ENCODE measurements around the gene DDX31.

DDX31 gene

DNA sequence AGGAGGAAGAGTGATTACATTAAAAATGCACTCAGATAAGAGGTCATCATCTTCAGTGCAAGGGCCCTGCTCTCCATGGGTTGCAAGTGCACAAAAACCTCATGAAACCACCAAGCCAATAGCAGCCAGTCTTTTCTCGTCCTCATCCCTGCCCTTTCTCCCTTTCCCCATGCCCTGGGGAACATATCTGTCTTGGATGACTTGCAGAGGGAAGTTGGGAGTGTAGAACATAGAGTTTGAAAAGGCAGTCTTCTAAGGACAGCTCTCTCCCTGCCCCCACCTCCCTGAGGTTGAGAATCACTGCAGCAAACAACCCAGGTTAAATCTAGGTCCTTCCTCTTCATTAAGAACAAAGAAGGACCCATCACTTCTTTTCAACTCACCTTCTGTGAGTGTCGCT lies 22.0 kb downstream of the DDX31 start:
- Histone ChIP-seq H3K4me1 (ENCODE audit: control insufficient read depth, low read length) (no peaks in the 10 kb centered on the region), H3K36me3 (ENCODE audit: control insufficient read depth, low read length) (peaks cover 93% of the 10 kb centered on the region), H3K9me3 (ENCODE audit: control insufficient read depth, insufficient read depth, low read length) (no peaks in the 10 kb centered on the region), H3K4me3 (ENCODE audit: low read length) (no peak overlapping the region), H3K9me2 (replicated peaks; ENCODE audit: control insufficient read depth, low read length) (no peaks in the 10 kb centered on the region), H3F3A (ENCODE audit: control insufficient read depth, insufficient read depth) (no peaks in the 10 kb centered on the region), H3K4me2 (ENCODE audit: low read length) (no peak overlapping the region), H3K79me2 (ENCODE audit: control insufficient read depth, low read length) (no peaks in the 10 kb centered on the region), H3K27ac (ENCODE audit: low read depth, low read length) (no peak overlapping the region), H3K27me3 (ENCODE audit: control insufficient read depth, low read length) (no peaks in the 10 kb centered on the region), H4K20me1 (ENCODE audit: control insufficient read depth, insufficient read depth, low read depth, low read length) (no peaks in the 10 kb centered on the region)
- TF ChIP-seq, protein P1, sequence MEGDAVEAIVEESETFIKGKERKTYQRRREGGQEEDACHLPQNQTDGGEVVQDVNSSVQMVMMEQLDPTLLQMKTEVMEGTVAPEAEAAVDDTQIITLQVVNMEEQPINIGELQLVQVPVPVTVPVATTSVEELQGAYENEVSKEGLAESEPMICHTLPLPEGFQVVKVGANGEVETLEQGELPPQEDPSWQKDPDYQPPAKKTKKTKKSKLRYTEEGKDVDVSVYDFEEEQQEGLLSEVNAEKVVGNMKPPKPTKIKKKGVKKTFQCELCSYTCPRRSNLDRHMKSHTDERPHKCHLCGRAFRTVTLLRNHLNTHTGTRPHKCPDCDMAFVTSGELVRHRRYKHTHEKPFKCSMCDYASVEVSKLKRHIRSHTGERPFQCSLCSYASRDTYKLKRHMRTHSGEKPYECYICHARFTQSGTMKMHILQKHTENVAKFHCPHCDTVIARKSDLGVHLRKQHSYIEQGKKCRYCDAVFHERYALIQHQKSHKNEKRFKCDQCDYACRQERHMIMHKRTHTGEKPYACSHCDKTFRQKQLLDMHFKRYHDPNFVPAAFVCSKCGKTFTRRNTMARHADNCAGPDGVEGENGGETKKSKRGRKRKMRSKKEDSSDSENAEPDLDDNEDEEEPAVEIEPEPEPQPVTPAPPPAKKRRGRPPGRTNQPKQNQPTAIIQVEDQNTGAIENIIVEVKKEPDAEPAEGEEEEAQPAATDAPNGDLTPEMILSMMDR (IDR thresholded peaks at IDR 0.05; ENCODE audit: low read depth, low read length, poor library complexity, severe bottlenecking), result no peak
- TF ChIP-seq EZH2phosphoT487 (IDR thresholded peaks at IDR 0.05; ENCODE audit: borderline replicate concordance, low read length), result no peak

DNA sequence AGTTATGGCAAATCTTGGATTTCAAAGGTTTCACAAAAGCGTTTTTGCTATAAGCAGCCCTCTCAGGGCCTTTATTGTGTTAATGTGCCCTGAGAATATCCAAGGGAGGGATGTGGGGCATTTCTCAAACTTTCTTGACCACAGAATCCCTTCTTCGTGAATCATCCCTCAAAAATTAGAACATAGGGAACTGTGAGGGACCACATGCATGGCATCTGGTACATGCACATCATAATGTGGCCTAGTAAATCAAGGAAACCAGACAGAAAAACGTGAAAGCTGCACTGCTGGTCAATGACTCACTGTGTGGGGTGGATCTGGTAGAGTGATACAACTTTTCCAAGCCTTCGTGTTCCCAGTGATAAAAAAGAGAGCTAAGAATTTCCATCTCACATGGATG lies 22.4 kb downstream of the DDX31 start:
- no peaks in the 10 kb centered on the region for H3K9me2 ChIP-seq (replicated peaks; ENCODE audit: control insufficient read depth, low read length)
- no peaks in the 10 kb centered on the region for H3K4me1 ChIP-seq (ENCODE audit: control insufficient read depth, low read length)
- H3K36me3 ChIP-seq (ENCODE audit: control insufficient read depth, low read length), result peaks cover 92% of the 10 kb centered on the region

DNA sequence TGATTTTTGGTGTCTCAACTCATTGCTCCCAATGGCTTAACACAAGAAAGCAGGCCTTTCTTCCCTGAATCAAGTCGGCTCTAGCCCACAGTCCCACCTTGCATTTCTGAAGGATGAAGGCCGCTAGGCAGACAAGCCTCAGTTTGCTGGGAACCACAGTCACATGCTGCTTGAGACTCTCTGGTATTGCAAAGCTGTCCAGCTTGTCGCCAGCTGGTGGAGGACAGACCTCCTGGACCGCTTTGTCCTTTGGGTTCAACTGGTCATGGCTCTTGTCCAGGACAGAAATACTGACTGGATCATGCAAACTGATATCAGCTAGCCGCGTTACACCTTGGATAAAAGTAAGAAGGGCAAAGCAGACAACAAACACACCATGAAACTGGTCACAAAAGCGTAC lies 23.1 kb downstream of the DDX31 start:
- no peaks in the 10 kb centered on the region for H3K79me2 ChIP-seq (ENCODE audit: control insufficient read depth, low read length)
- no peaks in the 10 kb centered on the region for H3F3A ChIP-seq (ENCODE audit: control insufficient read depth, insufficient read depth)
- no peaks in the 10 kb centered on the region for H3K9me3 ChIP-seq (ENCODE audit: control insufficient read depth, insufficient read depth, low read length)
- no peaks in the 10 kb centered on the region for H3K9me2 ChIP-seq (replicated peaks; ENCODE audit: control insufficient read depth, low read length)
- H3K27ac ChIP-seq (ENCODE audit: low read depth, low read length), result no peak overlapping the region
- no peaks in the 10 kb centered on the region for H3K4me1 ChIP-seq (ENCODE audit: control insufficient read depth, low read length)
- no peak overlapping the region for H3K4me2 ChIP-seq (ENCODE audit: low read length)
- TF ChIP-seq EZH2phosphoT487 (IDR thresholded peaks at IDR 0.05; ENCODE audit: borderline replicate concordance, low read length), result no peak
- TF ChIP-seq, protein P1 (IDR thresholded peaks at IDR 0.05; ENCODE audit: low read depth, low read length, poor library complexity, severe bottlenecking), result no peak
- H4K20me1 ChIP-seq (ENCODE audit: control insufficient read depth, insufficient read depth, low read depth, low read length), result no peaks in the 10 kb centered on the region
- no peak overlapping the region for H3K4me3 ChIP-seq (ENCODE audit: low read length)
- H3K36me3 ChIP-seq (ENCODE audit: control insufficient read depth, low read length), result peaks cover 96% of the 10 kb centered on the region
- no peaks in the 10 kb centered on the region for H3K27me3 ChIP-seq (ENCODE audit: control insufficient read depth, low read length)

More for the DNA sequence above, 22.4 kb downstream of the DDX31 start:
- TF ChIP-seq, protein P1 (IDR thresholded peaks at IDR 0.05; ENCODE audit: low read depth, low read length, poor library complexity, severe bottlenecking), result no peak
- TF ChIP-seq EZH2phosphoT487 (IDR thresholded peaks at IDR 0.05; ENCODE audit: borderline replicate concordance, low read length), result no peak
- H3K4me2 ChIP-seq (ENCODE audit: low read length), result no peak overlapping the region
- no peak overlapping the region for H3K4me3 ChIP-seq (ENCODE audit: low read length)
- H3K9me3 ChIP-seq (ENCODE audit: control insufficient read depth, insufficient read depth, low read length), result no peaks in the 10 kb centered on the region
- H3F3A ChIP-seq (ENCODE audit: control insufficient read depth, insufficient read depth), result no peaks in the 10 kb centered on the region
- H3K27ac ChIP-seq (ENCODE audit: low read depth, low read length), result no peak overlapping the region
- no peaks in the 10 kb centered on the region for H3K79me2 ChIP-seq (ENCODE audit: control insufficient read depth, low read length)
- no peaks in the 10 kb centered on the region for H3K27me3 ChIP-seq (ENCODE audit: control insufficient read depth, low read length)
- H4K20me1 ChIP-seq (ENCODE audit: control insufficient read depth, insufficient read depth, low read depth, low read length), result no peaks in the 10 kb centered on the region

DNA sequence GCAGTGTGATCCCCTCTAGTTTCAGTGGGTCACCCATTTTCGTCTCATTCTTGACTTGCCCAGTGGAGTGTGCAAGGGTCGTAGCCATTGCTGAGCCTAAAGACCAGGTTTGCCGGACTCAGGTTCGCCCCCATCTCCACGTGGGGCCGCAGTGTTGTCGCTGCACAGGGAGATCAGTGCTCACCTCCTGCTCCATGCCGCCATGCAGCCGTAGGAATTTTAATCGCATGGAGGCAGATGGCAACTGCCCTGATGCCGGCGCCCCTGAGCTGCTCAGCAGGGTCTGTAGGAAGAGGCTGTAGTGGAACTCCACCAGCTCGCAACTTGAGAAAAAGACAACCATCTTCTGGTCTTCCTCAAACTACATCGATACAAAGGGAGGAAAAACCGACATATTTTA lies 24.1 kb downstream of the DDX31 start:
- H3K4me2 ChIP-seq (ENCODE audit: low read length), result no peak overlapping the region
- no peak overlapping the region for H3K27ac ChIP-seq (ENCODE audit: low read depth, low read length)
- H3K4me3 ChIP-seq (ENCODE audit: low read length), result no peak overlapping the region
- no peaks in the 10 kb centered on the region for H3K4me1 ChIP-seq (ENCODE audit: control insufficient read depth, low read length)
- TF ChIP-seq EZH2phosphoT487 (IDR thresholded peaks at IDR 0.05; ENCODE audit: borderline replicate concordance, low read length), result no peak
- TF ChIP-seq, protein P1 (IDR thresholded peaks at IDR 0.05; ENCODE audit: low read depth, low read length, poor library complexity, severe bottlenecking), result no peak
- no peaks in the 10 kb centered on the region for H3K9me3 ChIP-seq (ENCODE audit: control insufficient read depth, insufficient read depth, low read length)
- no peaks in the 10 kb centered on the region for H4K20me1 ChIP-seq (ENCODE audit: control insufficient read depth, insufficient read depth, low read depth, low read length)
- no peaks in the 10 kb centered on the region for H3K27me3 ChIP-seq (ENCODE audit: control insufficient read depth, low read length)
- peaks cover 97% of the 10 kb centered on the region for H3K36me3 ChIP-seq (ENCODE audit: control insufficient read depth, low read length)
- H3K9me2 ChIP-seq (replicated peaks; ENCODE audit: control insufficient read depth, low read length), result no peaks in the 10 kb centered on the region
- no peaks in the 10 kb centered on the region for H3F3A ChIP-seq (ENCODE audit: control insufficient read depth, insufficient read depth)
- no peaks in the 10 kb centered on the region for H3K79me2 ChIP-seq (ENCODE audit: control insufficient read depth, low read length)

Measured in DOHH2 (cell line).